SHP77 (cell line): ENCODE data around the gene IGDCC3.

Source experiments
- DNase-seq, 2 experiments: peaks; one replicate each; lab custom pipeline; 2025; lab: John Stamatoyannopoulos, UW

The IGDCC3 gene

GRCh38 chr15:65377976-65378366 lies at the start of gene IGDCC3:
Gene IGDCC3 (minus strand): TSS chr15:65378002. CDS start chr15:65377788, 214 bp downstream.
- DNase-seq, result no peak

GRCh38 chr15:65426216-65426853 lies 48.5 kb upstream of the IGDCC3 start:
- DNase-seq, result no peak

GRCh38 chr15:65424683-65425082 lies 46.9 kb upstream of the IGDCC3 start:
- DNase-seq, result no peak

- DNase-seq, result no peak
These were observed 46.3 kb upstream of the IGDCC3 start for GRCh38 chr15:65423976-65424679.

- no peak for DNase-seq
These were observed 45.6 kb upstream of the IGDCC3 start for GRCh38 chr15:65423150-65423975.

- DNase-seq, result peak; percentile 29 to 49
These were observed 43.8 kb upstream of the IGDCC3 start for GRCh38 chr15:65421360-65422215.

- DNase-seq, result no peak
These were observed 43.2 kb upstream of the IGDCC3 start for GRCh38 chr15:65420975-65421359.

- DNase-seq, result no peak
These were observed 40.8 kb upstream of the IGDCC3 start for GRCh38 chr15:65418596-65418995.

GRCh38 chr15:65416845-65417416 lies 39.1 kb upstream of the IGDCC3 start:
- DNase-seq, result no peak

GRCh38 chr15:65414841-65415621 lies 37.2 kb upstream of the IGDCC3 start:
- peak; percentile 77 to 88 for DNase-seq

- DNase-seq, result no peak
These were observed 36.0 kb upstream of the IGDCC3 start for GRCh38 chr15:65413760-65414144.

GRCh38 chr15:65413051-65413759 lies 35.4 kb upstream of the IGDCC3 start:
- DNase-seq, result no peak

GRCh38 chr15:65412556-65412955 lies 34.8 kb upstream of the IGDCC3 start:
- DNase-seq, result no peak

GRCh38 chr15:65411465-65412071 lies 33.8 kb upstream of the IGDCC3 start:
- DNase-seq, result no peak

GRCh38 chr15:65410972-65411371 lies 33.2 kb upstream of the IGDCC3 start:
- no peak for DNase-seq

GRCh38 chr15:65410036-65410435 lies 32.2 kb upstream of the IGDCC3 start:
- DNase-seq, result no peak

GRCh38 chr15:65409036-65409631 lies 31.3 kb upstream of the IGDCC3 start:
- no peak for DNase-seq

- DNase-seq, result no peak
These were observed 30.7 kb upstream of the IGDCC3 start for GRCh38 chr15:65408324-65409035.
